LNCAP (cell line): ENCODE results near the gene WDR5.

Experiments used
- TF ChIP-seq, protein P1 (sequence below): fragments of 450-650 bp; IDR thresholded peaks from 2 replicates; pipeline ENCODE4 v1.5.1; 2017; ENCODE audit warnings: mild to moderate bottlenecking

The WDR5 gene

DNA sequence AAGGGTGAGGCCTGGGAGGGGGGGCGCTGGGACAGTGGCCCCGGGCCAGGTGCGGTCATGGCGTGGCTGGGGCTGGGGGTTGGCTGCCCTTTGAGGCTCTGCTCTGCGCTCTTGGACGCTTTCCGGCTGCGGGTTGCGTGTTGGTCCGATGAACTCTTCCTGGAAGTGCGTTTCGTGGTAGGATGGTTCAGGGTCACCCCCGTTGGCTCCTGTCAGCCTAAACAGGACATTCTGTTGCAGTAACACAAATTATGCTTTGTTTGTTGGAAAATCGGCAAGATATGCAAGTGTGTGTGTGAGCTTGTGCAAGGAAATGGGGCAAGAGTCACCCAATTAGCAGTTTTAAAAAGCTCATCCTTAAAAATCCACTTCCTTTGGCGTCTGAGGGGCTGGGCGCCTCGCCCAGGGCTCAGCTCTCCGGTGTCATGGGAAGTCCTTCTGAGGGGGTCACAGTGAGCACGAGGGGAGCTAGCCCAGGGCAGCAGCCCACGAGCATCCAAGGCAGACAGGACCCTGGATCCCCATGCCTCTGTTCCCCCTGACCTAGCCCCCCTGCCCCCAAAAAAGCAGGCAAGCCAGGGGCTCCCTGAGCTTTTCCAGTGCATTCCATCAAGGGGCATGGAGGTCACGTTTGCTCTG, 50.7 kb downstream of the WDR5 start:
- TF ChIP-seq, protein P1, sequence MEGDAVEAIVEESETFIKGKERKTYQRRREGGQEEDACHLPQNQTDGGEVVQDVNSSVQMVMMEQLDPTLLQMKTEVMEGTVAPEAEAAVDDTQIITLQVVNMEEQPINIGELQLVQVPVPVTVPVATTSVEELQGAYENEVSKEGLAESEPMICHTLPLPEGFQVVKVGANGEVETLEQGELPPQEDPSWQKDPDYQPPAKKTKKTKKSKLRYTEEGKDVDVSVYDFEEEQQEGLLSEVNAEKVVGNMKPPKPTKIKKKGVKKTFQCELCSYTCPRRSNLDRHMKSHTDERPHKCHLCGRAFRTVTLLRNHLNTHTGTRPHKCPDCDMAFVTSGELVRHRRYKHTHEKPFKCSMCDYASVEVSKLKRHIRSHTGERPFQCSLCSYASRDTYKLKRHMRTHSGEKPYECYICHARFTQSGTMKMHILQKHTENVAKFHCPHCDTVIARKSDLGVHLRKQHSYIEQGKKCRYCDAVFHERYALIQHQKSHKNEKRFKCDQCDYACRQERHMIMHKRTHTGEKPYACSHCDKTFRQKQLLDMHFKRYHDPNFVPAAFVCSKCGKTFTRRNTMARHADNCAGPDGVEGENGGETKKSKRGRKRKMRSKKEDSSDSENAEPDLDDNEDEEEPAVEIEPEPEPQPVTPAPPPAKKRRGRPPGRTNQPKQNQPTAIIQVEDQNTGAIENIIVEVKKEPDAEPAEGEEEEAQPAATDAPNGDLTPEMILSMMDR: no peak

- TF ChIP-seq, protein P1: no peak
Observed at GRCh38 chr9:134187110-134187531, 51.2 kb downstream of the WDR5 start.

GRCh38 chr9:134187891-134188385, 52.1 kb downstream of the WDR5 start:
- TF ChIP-seq, protein P1: no peak

- TF ChIP-seq, protein P1: no peak
Observed at GRCh38 chr9:134188386-134189144, 52.7 kb downstream of the WDR5 start.

- TF ChIP-seq, protein P1: no peak
Observed at GRCh38 chr9:134189145-134189469, 53.2 kb downstream of the WDR5 start.

DNA sequence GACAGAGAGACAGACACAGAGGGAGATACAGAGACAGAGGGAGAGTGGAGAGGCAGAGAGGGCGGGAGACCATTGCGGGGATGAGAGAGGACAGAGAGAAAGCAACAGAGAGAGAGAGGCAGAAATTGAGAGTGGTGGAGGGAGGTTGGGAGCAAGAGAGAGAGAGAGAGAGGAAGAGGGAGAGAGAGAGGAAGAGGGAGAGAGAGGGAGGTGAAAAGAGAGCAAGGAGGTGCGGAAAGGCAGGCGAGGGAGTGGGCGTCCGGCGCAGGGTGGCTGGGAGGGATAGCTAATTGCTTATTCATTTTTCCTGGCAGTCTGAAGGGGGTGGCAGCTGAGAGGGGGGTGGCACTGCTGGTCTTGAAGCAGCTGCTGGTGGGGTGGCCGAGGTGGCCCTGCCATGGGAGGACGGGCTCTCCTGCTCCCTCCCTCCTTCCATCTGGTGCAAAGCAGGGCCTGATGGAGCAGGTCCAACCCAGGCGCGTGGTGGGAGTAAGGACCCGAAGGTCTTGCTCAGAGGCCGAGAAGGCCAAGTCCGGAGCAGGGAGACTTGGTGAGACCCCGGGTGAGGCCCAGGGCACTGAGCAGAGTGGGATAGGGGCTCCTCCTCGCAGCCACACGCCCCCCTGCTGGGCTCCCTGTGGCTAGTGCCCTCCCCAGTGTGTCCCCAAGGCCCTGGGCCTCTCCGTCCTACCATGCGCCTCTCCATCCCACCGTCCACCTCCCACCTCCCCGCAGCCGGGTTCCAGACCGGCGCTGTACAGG, 53.8 kb downstream of the WDR5 start:
- TF ChIP-seq, protein P1: no peak

- TF ChIP-seq, protein P1: no peak
Observed at GRCh38 chr9:134190232-134191121, 54.6 kb downstream of the WDR5 start.
